B cell (primary cell): Measurements from ENCODE around the gene CDH2. TPM values are rescaled to one million over a fixed set of nuclear protein-coding genes. Genes with fewer than 3 reads are reported as not detected.

Experiments used
- ATAC-seq: fragments of 200-7000 bp; cut with Tn5 transposase; one replicate; pipeline ENCODE4 v1.10.0; 2021; ENCODE audit warnings: low read depth, mild to moderate bottlenecking, moderate number of reproducible peaks, moderate library complexity
- CTCF ChIA-PET: fragments of 350-600 bp; sonication (Branson Sonifier 250); formaldehyde crosslinking; loops from one replicate; lab custom pipeline; 2021; ENCODE audit warnings: antibody characterized with exemption, inconsistent platforms; lab: Charles Lee
- POLR2A ChIA-PET: fragments of 350-600 bp; sonication (Branson Sonifier 250); formaldehyde crosslinking; loops from one replicate; lab custom pipeline; 2021; ENCODE audit warnings: antibody characterized with exemption; lab: Charles Lee
- DNase-seq: peaks from one replicate; pipeline ENCODE4 v3.0.0; 2013
- H2AFZ ChIP-seq: 2 replicates; pipeline ENCODE4 v1.6.1; 2012; ENCODE audit warnings: mild to moderate bottlenecking, low read depth, low read length; ENCODE audit not compliant: insufficient read depth, poor library complexity, severe bottlenecking
- H3K27ac ChIP-seq, 2 donors: 1 replicate in 1 of 2; 2 replicates in 1 of 2; pipeline ENCODE4 v1.5.1; 2012 to 2013; ENCODE audit warnings: low read length in 2 of 2, mild to moderate bottlenecking in 2 of 2, moderate library complexity in 1 of 2
- H3K27me3 ChIP-seq, 4 experiments: fragments of 200-600 bp in 1 of 4; sonication (generic) in 1 of 4; replicated peaks in 1 of 4; 1 replicate in 2 of 4; 2 replicates in 2 of 4; pipeline versions ENCODE4 v1.6.1 to v1.7.0; 2013 to 2016; ENCODE audit warnings: low read length in 3 of 4, mild to moderate bottlenecking in 2 of 4, mixed read lengths in 1 of 4, moderate library complexity in 1 of 4; ENCODE audit not compliant: insufficient read depth in 4 of 4, control insufficient read depth in 3 of 4; ENCODE audit errors: control extremely low read depth in 1 of 4
- H3K36me3 ChIP-seq, 2 experiments: replicated peaks in 1 of 2; 1 replicate in 1 of 2; 2 replicates in 1 of 2; pipeline versions ENCODE4 v1.6.1 to v1.7.1; 2013; ENCODE audit warnings: low read length in 1 of 2; ENCODE audit not compliant: insufficient read depth in 2 of 2, control insufficient read depth in 1 of 2; ENCODE audit errors: control extremely low read depth in 1 of 2, extremely low read depth in 1 of 2
- H3K4me1 ChIP-seq, 2 donors: fragments of 200-600 bp in 1 of 2; sonication (generic) in 1 of 2; 1 replicate in 1 of 2; 2 replicates in 1 of 2; pipeline versions ENCODE4 v1.5.1 to v1.6.1; 2013 to 2017; ENCODE audit warnings: low read length in 2 of 2; ENCODE audit not compliant: control insufficient read depth in 2 of 2, insufficient read depth in 2 of 2
- H3K4me2 ChIP-seq: replicated peaks from 2 replicates; pipeline ENCODE3; 2012; ENCODE audit warnings: mild to moderate bottlenecking, low read depth, low read length; ENCODE audit not compliant: poor library complexity, severe bottlenecking
- H3K4me3 ChIP-seq, 5 experiments: fragments of 200-600 bp in 1 of 5; sonication (generic) in 1 of 5; 1 replicate in 3 of 5; 2 replicates in 2 of 5; pipeline versions ENCODE4 v1.5.1 to v1.7.0; 2011 to 2016; ENCODE audit warnings: low read length in 4 of 5, mild to moderate bottlenecking in 4 of 5, low read depth in 2 of 5, control low read depth in 1 of 5, moderate library complexity in 1 of 5; ENCODE audit not compliant: insufficient read depth in 1 of 5; ENCODE audit errors: control extremely low read depth in 1 of 5, extremely low read depth in 1 of 5
- H3K79me2 ChIP-seq: fragments of 200-600 bp; sonication (generic); one replicate; pipeline ENCODE4 v1.6.0; 2016; ENCODE audit warnings: low read length; ENCODE audit not compliant: control insufficient read depth, insufficient read depth
- H3K9ac ChIP-seq: fragments of 200-600 bp; sonication (generic); 2 replicates; pipeline ENCODE4 v1.6.1; 2017; ENCODE audit warnings: mild to moderate bottlenecking, low read length, moderate library complexity
- H3K9me3 ChIP-seq, 3 donors: one replicate each; pipeline versions ENCODE4 v1.6.1 to v1.7.1; 2013; ENCODE audit warnings: low read length in 2 of 3; ENCODE audit not compliant: control insufficient read depth in 2 of 3, insufficient read depth in 1 of 3; ENCODE audit errors: control extremely low read depth in 1 of 3
- H4K20me1 ChIP-seq: 2 replicates; pipeline ENCODE4 v1.6.0; 2012; ENCODE audit warnings: mild to moderate bottlenecking, low read length; ENCODE audit not compliant: insufficient read depth, control insufficient read depth, poor library complexity, severe bottlenecking
- H3K27ac Mint-ChIP-seq: one replicate; pipeline ENCODE4 v1.8.0; 2021; ENCODE audit warnings: mixed read lengths
- H3K27me3 Mint-ChIP-seq: one replicate; pipeline ENCODE4 v1.8.0; 2021; ENCODE audit warnings: mixed read lengths
- H3K4me1 Mint-ChIP-seq: one replicate; pipeline ENCODE4 v1.8.0; 2021; ENCODE audit warnings: mixed read lengths
- H3K4me3 Mint-ChIP-seq: one replicate; pipeline ENCODE4 v1.8.0; 2021; ENCODE audit warnings: mixed read lengths
- H3K9me3 Mint-ChIP-seq: one replicate; pipeline ENCODE4 v1.8.0; 2022; ENCODE audit warnings: mixed read lengths; ENCODE audit not compliant: insufficient read depth
- CTCF ChIP-seq: fragments of 200-600 bp; IDR thresholded peaks from one replicate; pipeline ENCODE4 v1.8.0; 2022; ENCODE audit warnings: antibody characterized with exemption, mild to moderate bottlenecking
- EZH2 ChIP-seq: IDR thresholded peaks from 2 replicates; pipeline ENCODE4 v1.6.1; 2012; ENCODE audit warnings: borderline replicate concordance, low read depth, mild to moderate bottlenecking, moderate library complexity, low read length; ENCODE audit not compliant: insufficient read depth, poor library complexity, severe bottlenecking
- WGBS: methylation state at CpG from one replicate; pipeline ENCODE4 v1.1.5; 2013; ENCODE audit warnings: missing lambda C conversion rate; ENCODE audit not compliant: insufficient coverage; 5-methylcytosine and 5-hydroxymethylcytosine counted together
- intact Hi-C: fragments of 100-400 bp; cut with micrococcal nuclease; formaldehyde crosslinking; loops from one replicate; pipeline ENCODE4 v1.10.0; 2022
- polyA plus RNA-seq: library from polyadenylated mRNA; depleted of rRNA; stranded (reverse); fragments of >200 nt; gene quantifications from 2 replicates; pipeline ENCODE4 v1.2.3, GENCODE V29; 2012
- total RNA-seq, 2 donors: library from RNA; stranded (reverse); fragments of 120-200 nt in 1 of 2; gene quantifications; 1 replicate in 1 of 2; 2 replicates in 1 of 2; pipeline versions ENCODE4 v1.2.3 to v1.2.4, GENCODE V29; 2013 to 2022

CDH2 gene
- total and polyA plus RNA-seq, 2 donors (not counting 1 experiment from before 2014, with no cell fraction given): not detected

GRCh38 chr18:28040211-28040610 lies 136.7 kb downstream of the CDH2 start:
- no peaks in the 10 kb centered on the region for H3K4me1 ChIP-seq
- H3K27ac ChIP-seq: no peak overlapping the region
- no peak overlapping the region for H3K4me3 ChIP-seq
- H3K4me2 ChIP-seq: no peak overlapping the region
- ATAC-seq (no peak), DNase-seq (no peak)
- no peaks in the 10 kb centered on the region for H3K9me3 ChIP-seq
- CTCF ChIA-PET: no interaction called here
- H3K27me3 Mint-ChIP-seq: no peaks in the 10 kb centered on the region
- H3K9me3 Mint-ChIP-seq: no peaks in the 10 kb centered on the region
- H3K4me3 Mint-ChIP-seq: no peak overlapping the region
- H3K4me1 Mint-ChIP-seq: no peaks in the 10 kb centered on the region
- intact Hi-C loops: no loop called here
- no peaks in the 10 kb centered on the region for H3K36me3 ChIP-seq
- no peaks in the 10 kb centered on the region for H3K27me3 ChIP-seq
- H4K20me1 ChIP-seq: no peaks in the 10 kb centered on the region
- H3K79me2 ChIP-seq: no peaks in the 10 kb centered on the region
- H2AFZ ChIP-seq: no peak overlapping the region
- no peak for TF ChIP-seq EZH2
- no peak for TF ChIP-seq CTCF
- H3K27ac Mint-ChIP-seq: no peak overlapping the region
- WGBS: 83% methylated on average over 1 of the region's 2 CpGs
- H3K9ac ChIP-seq: no peak overlapping the region
- POLR2A ChIA-PET: no interaction called here

GRCh38 chr18:28039691-28040090 lies 137.2 kb downstream of the CDH2 start:
- H3K9me3 ChIP-seq: no peaks in the 10 kb centered on the region
- DNase-seq: no peak
- no peaks in the 10 kb centered on the region for H3K27me3 ChIP-seq
- WGBS: no CpG with 5 or more reads among the region's 3 CpGs
- Mint-ChIP-seq H3K9me3 (no peaks in the 10 kb centered on the region), H3K4me1 (no peaks in the 10 kb centered on the region), H3K27ac (no peak overlapping the region), H3K4me3 (no peak overlapping the region), H3K27me3 (no peaks in the 10 kb centered on the region)
- ChIA-PET CTCF (no interaction called here), POLR2A (no interaction called here)
- H2AFZ ChIP-seq: no peak overlapping the region
- no peaks in the 10 kb centered on the region for H4K20me1 ChIP-seq
- ATAC-seq: no peak
- H3K4me3 ChIP-seq: no peak overlapping the region
- H3K4me1 ChIP-seq: no peaks in the 10 kb centered on the region
- no peaks in the 10 kb centered on the region for H3K36me3 ChIP-seq
- TF ChIP-seq CTCF: no peak
- TF ChIP-seq EZH2: no peak
- H3K9ac ChIP-seq: no peak overlapping the region
- no peak overlapping the region for H3K4me2 ChIP-seq
- H3K27ac ChIP-seq: no peak overlapping the region
- H3K79me2 ChIP-seq: no peaks in the 10 kb centered on the region
- intact Hi-C loops: no loop called here
